Measurements from ENCODE around the gene GNL3.

DNA sequence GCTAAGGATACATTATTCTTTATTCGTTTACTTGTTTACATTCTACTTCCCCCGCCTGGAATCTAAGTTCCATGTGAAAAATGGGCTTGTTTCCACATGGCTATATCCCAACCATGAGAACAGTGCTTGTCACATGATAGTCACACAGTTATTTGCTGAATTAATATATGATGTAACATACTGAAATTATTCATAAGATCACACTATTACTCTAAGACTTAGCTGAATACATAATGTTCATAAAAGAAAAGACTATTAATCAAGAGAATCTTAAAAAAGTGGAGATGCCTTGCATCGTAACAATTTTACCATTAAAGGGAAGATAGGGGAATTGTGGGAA is 6.7 kb upstream of the GNL3 start:
- TF ChIP-seq, protein P1, sequence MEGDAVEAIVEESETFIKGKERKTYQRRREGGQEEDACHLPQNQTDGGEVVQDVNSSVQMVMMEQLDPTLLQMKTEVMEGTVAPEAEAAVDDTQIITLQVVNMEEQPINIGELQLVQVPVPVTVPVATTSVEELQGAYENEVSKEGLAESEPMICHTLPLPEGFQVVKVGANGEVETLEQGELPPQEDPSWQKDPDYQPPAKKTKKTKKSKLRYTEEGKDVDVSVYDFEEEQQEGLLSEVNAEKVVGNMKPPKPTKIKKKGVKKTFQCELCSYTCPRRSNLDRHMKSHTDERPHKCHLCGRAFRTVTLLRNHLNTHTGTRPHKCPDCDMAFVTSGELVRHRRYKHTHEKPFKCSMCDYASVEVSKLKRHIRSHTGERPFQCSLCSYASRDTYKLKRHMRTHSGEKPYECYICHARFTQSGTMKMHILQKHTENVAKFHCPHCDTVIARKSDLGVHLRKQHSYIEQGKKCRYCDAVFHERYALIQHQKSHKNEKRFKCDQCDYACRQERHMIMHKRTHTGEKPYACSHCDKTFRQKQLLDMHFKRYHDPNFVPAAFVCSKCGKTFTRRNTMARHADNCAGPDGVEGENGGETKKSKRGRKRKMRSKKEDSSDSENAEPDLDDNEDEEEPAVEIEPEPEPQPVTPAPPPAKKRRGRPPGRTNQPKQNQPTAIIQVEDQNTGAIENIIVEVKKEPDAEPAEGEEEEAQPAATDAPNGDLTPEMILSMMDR (IDR thresholded peaks at IDR 0.05; ENCODE audit: low read depth, low read length) = no peak
- TF ChIP-seq EZH2phosphoT487 (IDR thresholded peaks at IDR 0.05; ENCODE audit: low read depth) = no peak
